Omental fat pad (tissue), 4 donors: Measurements from ENCODE around the gene NEAT1. TPM values are rescaled to one million over a fixed set of nuclear protein-coding genes. Genes with fewer than 3 reads are reported as not detected.

ENCODE experiments used
- ATAC-seq: fragments of 150-250 bp; one replicate; pipeline ENCODE4 v1.9.1; 2016; ENCODE audit warnings: mild to moderate bottlenecking, moderate library complexity; ENCODE audit not compliant: low FRiP score
- DNase-seq: peaks from one replicate; pipeline ENCODE4 v3.0.0-alpha.2; 2019; ENCODE audit warnings: low spot score
- CTCF ChIP-seq, 3 donors: fragments of 450-650 bp; IDR thresholded peaks; one replicate each; pipeline ENCODE4 v1.5.1; 2016 to 2017; ENCODE audit warnings: antibody characterized with exemption in 3 of 3, mild to moderate bottlenecking in 3 of 3, moderate library complexity in 2 of 3
- total RNA-seq, 4 donors: library from RNA; depleted of rRNA; stranded (reverse); fragments of >200 nt; gene quantifications; one replicate each; pipeline ENCODE4 v1.1.0, GENCODE V29; 2016

Gene NEAT1
- total RNA-seq, 4 donors from 2014 or later, result 447 to 1,169 (median 678) TPM

GRCh38 chr11:65419772-65420481 is 2.7 kb upstream of the NEAT1 start:
- DNase-seq (peak; percentile 69), ATAC-seq (peak; percentile 7)
- TF ChIP-seq CTCF (IDR thresholded peaks at IDR 0.05), result no peak

- no peak for TF ChIP-seq CTCF (IDR thresholded peaks at IDR 0.05)
- DNase-seq (peak; percentile 20), ATAC-seq (no peak)
These were observed 2.1 kb upstream of the NEAT1 start for GRCh38 chr11:65420506-65420905.

- ATAC-seq, result peak; percentile 34
- no peak for TF ChIP-seq CTCF (IDR thresholded peaks at IDR 0.05)
- DNase-seq, result peak; percentile 96
These were observed 1.4 kb upstream of the NEAT1 start for GRCh38 chr11:65420979-65421793.

GRCh38 chr11:65421794-65422632 is 585 bp upstream of the NEAT1 start:
- TF ChIP-seq CTCF (IDR thresholded peaks at IDR 0.05), result no peak
- DNase-seq, result peak; percentile 90
- ATAC-seq, result peak; percentile 3

GRCh38 chr11:65423516-65424204 is 1.1 kb downstream of the NEAT1 start:
- ATAC-seq (no peak), DNase-seq (no peak)
- TF ChIP-seq CTCF (IDR thresholded peaks at IDR 0.05), result no peak
